OCI-LY3 (cell line): ENCODE data around the gene FBN3.

Experiments used
- EZH2phosphoT487 ChIP-seq: fragments of 200-600 bp; shearing (Covaris generic); IDR thresholded peaks from 2 replicates; pipeline ENCODE4 v1.6.1; 2018; ENCODE audit warnings: antibody characterized with exemption, mixed run types, low read depth
- TF ChIP-seq, protein P1 (sequence below): fragments of 200-600, 300-600 bp; sonication (generic); IDR thresholded peaks from 2 replicates; pipeline ENCODE4 v1.5.1; 2014; ENCODE audit warnings: antibody characterized with exemption, low read length, low read depth

DNA sequence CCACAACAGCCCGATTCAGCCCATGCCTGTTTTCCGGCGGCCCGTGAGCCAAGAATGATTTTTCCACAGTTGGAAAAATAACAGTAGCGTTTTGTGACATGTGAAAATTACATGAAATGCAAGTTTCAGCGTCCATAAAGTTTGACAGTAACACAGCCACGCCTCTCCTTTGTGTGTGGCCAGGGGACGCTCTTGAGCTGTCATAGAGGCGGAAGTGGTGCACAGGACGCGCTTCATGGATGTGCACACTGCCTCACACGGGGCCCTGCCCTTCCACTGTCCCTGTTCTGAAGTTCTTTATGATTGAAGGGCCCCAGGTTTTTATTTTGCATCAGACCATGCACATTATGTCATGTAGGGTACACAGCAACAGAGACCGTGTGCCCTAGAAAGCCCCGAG lies 131.6 kb downstream of the FBN3 start:
- TF ChIP-seq EZH2phosphoT487, result no peak
- TF ChIP-seq, protein P1, sequence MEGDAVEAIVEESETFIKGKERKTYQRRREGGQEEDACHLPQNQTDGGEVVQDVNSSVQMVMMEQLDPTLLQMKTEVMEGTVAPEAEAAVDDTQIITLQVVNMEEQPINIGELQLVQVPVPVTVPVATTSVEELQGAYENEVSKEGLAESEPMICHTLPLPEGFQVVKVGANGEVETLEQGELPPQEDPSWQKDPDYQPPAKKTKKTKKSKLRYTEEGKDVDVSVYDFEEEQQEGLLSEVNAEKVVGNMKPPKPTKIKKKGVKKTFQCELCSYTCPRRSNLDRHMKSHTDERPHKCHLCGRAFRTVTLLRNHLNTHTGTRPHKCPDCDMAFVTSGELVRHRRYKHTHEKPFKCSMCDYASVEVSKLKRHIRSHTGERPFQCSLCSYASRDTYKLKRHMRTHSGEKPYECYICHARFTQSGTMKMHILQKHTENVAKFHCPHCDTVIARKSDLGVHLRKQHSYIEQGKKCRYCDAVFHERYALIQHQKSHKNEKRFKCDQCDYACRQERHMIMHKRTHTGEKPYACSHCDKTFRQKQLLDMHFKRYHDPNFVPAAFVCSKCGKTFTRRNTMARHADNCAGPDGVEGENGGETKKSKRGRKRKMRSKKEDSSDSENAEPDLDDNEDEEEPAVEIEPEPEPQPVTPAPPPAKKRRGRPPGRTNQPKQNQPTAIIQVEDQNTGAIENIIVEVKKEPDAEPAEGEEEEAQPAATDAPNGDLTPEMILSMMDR, result peak; percentile 69
